Measurements from ENCODE around the gene SMIM28. TPM values are rescaled to one million over a fixed set of nuclear protein-coding genes. Genes with fewer than 3 reads are reported as not detected.

The SMIM28 gene
- total RNA-seq, 2 donors from 2014 or later = not detected

DNA sequence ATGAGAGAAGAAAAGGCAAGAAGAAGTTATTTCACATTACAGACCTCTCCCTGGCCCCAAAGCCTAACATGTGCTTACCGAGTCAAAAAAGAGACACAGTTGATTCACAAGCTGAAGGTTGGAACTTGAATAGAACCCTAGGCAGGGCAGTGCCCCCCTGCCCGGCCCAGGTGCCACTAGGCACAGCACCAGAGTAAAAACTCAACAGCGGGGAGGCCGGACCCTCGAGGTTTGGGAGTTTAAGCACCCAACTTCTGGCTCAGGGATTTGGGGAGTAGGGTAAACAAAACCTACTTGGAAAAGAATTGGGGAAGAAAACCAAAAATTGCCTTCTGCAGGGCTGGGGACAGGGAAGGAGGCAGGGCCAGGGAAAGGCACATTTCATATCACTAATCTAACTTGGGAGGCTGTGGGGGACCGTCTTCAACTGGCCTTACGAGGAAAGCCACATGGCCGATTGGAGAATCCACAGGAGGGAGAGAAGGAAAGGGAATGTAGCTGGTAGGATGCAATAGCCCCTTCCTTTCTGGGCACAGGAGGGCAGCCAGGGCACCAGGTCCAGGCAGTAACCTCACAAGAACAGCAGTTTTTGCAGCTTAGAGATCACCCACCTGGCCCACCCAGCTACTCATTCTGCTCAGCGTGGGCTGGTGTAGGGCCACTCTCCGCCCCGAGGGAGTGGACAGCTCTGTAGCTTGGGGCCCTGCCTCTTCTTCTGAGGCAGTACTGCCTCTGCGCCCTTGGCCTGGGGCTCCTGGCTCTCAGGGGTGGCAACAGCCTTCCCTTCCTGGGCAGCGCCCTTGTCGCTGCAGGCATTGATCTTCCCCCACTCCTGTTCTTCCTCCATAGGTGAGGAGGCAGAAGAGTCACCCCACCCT is 24.5 kb downstream of the SMIM28 start:
- H3K4me3 ChIP-seq = no peak overlapping the region
- H3K4me1 ChIP-seq (ENCODE audit: control insufficient read depth in 1 of 2, low read depth in 2 of 2) = peaks cover 0 to 14% of the 10 kb centered on the region in 2 donors
- H3K9me3 ChIP-seq = no peaks in the 10 kb centered on the region
- H3K27me3 ChIP-seq (replicated peaks; ENCODE audit: insufficient read depth) = no peaks in the 10 kb centered on the region
- TF ChIP-seq, protein P1, sequence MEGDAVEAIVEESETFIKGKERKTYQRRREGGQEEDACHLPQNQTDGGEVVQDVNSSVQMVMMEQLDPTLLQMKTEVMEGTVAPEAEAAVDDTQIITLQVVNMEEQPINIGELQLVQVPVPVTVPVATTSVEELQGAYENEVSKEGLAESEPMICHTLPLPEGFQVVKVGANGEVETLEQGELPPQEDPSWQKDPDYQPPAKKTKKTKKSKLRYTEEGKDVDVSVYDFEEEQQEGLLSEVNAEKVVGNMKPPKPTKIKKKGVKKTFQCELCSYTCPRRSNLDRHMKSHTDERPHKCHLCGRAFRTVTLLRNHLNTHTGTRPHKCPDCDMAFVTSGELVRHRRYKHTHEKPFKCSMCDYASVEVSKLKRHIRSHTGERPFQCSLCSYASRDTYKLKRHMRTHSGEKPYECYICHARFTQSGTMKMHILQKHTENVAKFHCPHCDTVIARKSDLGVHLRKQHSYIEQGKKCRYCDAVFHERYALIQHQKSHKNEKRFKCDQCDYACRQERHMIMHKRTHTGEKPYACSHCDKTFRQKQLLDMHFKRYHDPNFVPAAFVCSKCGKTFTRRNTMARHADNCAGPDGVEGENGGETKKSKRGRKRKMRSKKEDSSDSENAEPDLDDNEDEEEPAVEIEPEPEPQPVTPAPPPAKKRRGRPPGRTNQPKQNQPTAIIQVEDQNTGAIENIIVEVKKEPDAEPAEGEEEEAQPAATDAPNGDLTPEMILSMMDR (IDR thresholded peaks at IDR 0.05) = no peak
- H3K36me3 ChIP-seq = peaks cover 14% of the 10 kb centered on the region
- no peak overlapping the region for H3K27ac ChIP-seq
- DNase-seq (ENCODE audit: low spot score) (no peak), ATAC-seq (ENCODE audit: insufficient number of reproducible peaks, low FRiP score, low read depth) (no peak)

DNA sequence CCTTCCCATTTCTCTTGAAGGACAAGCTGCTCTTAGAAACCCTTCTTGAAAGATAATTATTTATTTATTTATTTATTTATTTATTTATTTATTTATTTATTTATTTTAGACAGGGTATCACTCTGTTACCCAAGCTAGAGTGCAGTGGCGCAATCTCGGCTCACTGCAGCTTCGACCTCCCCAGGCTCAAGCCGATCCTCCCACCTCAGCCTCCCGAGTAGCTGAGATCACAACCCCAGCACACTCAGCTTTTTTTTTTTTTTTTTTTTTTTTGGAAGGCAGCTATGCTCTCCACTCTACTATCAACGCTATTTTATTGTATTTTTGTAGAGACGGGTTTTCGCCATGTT is 25.1 kb downstream of the SMIM28 start:
- peak overlapping the region; percentile 87 to 89 for H3K27ac ChIP-seq

DNA sequence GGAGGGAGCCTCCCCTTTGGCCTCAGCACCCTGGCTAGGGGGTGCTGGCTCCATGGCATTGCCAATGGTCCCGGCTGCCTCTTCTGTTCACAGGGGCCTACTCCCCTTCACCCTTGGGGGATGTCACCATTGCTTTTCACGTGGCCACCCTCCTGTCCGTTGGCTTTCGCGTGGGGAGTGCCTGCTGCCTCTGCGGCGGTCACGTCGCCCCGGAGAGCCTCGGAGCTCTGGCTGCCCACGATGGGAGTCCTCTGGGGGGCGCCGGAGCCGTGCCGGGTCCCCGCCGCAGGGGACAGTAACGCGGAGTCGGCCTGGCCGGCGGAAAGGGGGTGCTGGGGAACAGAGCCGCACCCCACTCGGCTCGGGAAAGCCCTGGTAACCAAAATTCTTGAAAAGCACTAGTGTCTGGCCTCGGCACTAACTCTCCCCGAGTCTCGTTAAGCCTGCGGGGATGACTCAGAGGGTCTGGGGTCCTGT is 25.7 kb downstream of the SMIM28 start:
- H3K27me3 ChIP-seq (replicated peaks; ENCODE audit: insufficient read depth) = no peaks in the 10 kb centered on the region
- peaks cover 0 to 14% of the 10 kb centered on the region in 2 donors for H3K4me1 ChIP-seq (ENCODE audit: control insufficient read depth in 1 of 2, low read depth in 2 of 2)
- H3K4me3 ChIP-seq = peak overlapping the region; percentile 83
- ATAC-seq (ENCODE audit: insufficient number of reproducible peaks, low FRiP score, low read depth) (no peak), DNase-seq (ENCODE audit: low spot score) (no peak)
- TF ChIP-seq, protein P1 (IDR thresholded peaks at IDR 0.05) = no peak
- no peaks in the 10 kb centered on the region for H3K9me3 ChIP-seq
- peak overlapping the region; percentile 87 to 89 for H3K27ac ChIP-seq
- peaks cover 17% of the 10 kb centered on the region for H3K36me3 ChIP-seq

More for the DNA sequence above, 25.1 kb downstream of the SMIM28 start:
- ATAC-seq (ENCODE audit: insufficient number of reproducible peaks, low FRiP score, low read depth) (no peak), DNase-seq (ENCODE audit: low spot score) (no peak)
- Histone ChIP-seq H3K9me3 (no peaks in the 10 kb centered on the region), H3K36me3 (peaks cover 17% of the 10 kb centered on the region), H3K4me1 (ENCODE audit: control insufficient read depth in 1 of 2, low read depth in 2 of 2) (peaks cover 0 to 14% of the 10 kb centered on the region in 2 donors), H3K4me3 (peak overlapping the region; percentile 83), H3K27me3 (replicated peaks; ENCODE audit: insufficient read depth) (no peaks in the 10 kb centered on the region)
- TF ChIP-seq, protein P1 (IDR thresholded peaks at IDR 0.05) = no peak

DNA sequence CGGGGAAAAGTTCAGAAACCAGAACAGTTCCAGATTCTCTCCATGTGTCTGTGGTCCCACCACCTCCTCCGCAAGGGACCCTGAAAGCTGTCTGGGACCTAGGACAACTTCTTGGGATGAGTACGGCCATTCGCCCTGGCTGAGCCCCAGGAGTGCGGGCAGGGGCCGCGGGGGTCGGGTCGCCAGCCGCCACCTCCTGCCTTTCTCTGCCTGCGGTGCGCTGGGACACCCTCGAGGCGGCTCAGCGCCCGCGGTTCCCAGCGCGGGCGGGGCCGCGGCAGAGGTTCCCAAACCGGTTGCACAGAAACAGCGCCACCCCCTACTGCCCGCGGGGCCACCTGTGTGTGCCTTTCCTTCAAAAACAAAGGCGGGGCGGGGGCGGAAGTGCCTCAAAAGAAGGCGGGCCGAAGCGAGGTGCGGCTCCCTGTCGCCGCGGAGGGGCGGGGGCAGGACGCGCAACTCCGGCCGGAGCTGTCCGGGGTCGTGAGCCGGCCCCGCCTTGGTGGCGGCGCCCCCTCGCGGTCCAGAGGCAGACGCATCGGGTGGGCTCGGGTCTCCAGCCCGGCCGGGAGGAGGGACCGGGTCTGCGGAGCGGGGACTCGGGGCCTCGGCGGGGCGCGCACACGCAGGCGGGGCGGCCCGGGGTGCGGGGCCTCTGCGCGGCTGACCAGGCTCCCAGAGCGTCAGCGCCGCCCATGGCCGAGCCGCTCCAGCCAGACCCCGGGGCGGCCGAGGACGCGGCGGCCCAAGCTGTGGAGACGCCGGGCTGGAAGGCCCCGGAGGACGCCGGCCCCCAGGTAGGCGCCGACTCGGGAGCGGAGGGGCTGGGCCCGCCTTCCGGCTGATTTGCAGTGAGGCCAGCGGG is 26.3 kb downstream of the SMIM28 start, which contains the start of gene HEBP2:
Gene HEBP2, plus strand, starts transcription at position 423 of the 865 bp plus-strand sequence. Its CDS starts 273 bp downstream, at position 696.
- Histone ChIP-seq H3K36me3 (peaks cover 23% of the 10 kb centered on the region), H3K27me3 (replicated peaks; ENCODE audit: insufficient read depth) (no peaks in the 10 kb centered on the region), H3K4me1 (ENCODE audit: control insufficient read depth in 1 of 2, low read depth in 2 of 2) (peaks cover 0 to 14% of the 10 kb centered on the region in 2 donors), H3K9me3 (no peaks in the 10 kb centered on the region), H3K4me3 (peak within 1 kb of the TSS; percentile 83), H3K27ac (peak within 1 kb of the TSS; percentile 87 to 89)
- DNase-seq (ENCODE audit: low spot score) (peak; percentile 82), ATAC-seq (ENCODE audit: insufficient number of reproducible peaks, low FRiP score, low read depth) (peak; percentile 79)
- TF ChIP-seq, protein P1 (IDR thresholded peaks at IDR 0.05) = peak; percentile 36

All from thoracic aorta (tissue), 2 donors.